HEK293 (cell line): ENCODE measurements around the gene SHISAL2B.

Experiments used
- GLI4 ChIP-seq: fragments of 450-650 bp; formaldehyde crosslinking; IDR thresholded peaks from 2 replicates; pipeline ENCODE4 v1.5.1; 2016; ENCODE audit warnings: missing biosample characterization, missing genetic modification characterization
- HOXA7 ChIP-seq: sonication (generic); formaldehyde crosslinking; IDR thresholded peaks from 2 replicates; pipeline ENCODE4 v1.8.1; 2022; ENCODE audit warnings: missing genetic modification reagents, borderline replicate concordance
- ZBTB1 ChIP-seq: fragments of 450-650 bp; formaldehyde crosslinking; IDR thresholded peaks from 2 replicates; pipeline ENCODE4 v1.5.1; 2016; ENCODE audit warnings: missing biosample characterization, missing genetic modification characterization
- ZEB2 ChIP-seq: fragments of 450-650 bp; formaldehyde crosslinking; IDR thresholded peaks from 2 replicates; pipeline ENCODE4 v1.5.1; 2016; ENCODE audit warnings: missing biosample characterization, missing genetic modification characterization
- ZNF416 ChIP-seq: fragments of 450-650 bp; formaldehyde crosslinking; IDR thresholded peaks from 2 replicates; pipeline ENCODE4 v1.5.1; 2016; ENCODE audit warnings: missing biosample characterization, missing genetic modification characterization
- TF ChIP-seq, protein P1 (sequence below): fragments of 450-650 bp; formaldehyde crosslinking; IDR thresholded peaks from 2 replicates; pipeline ENCODE4 v1.5.0; 2017; ENCODE audit warnings: missing biosample characterization, missing genetic modification characterization, borderline replicate concordance
- TF ChIP-seq, protein P2 (sequence below): fragments of 450-650 bp; formaldehyde crosslinking; IDR thresholded peaks from 2 replicates; pipeline ENCODE4 v1.5.1; 2016; ENCODE audit warnings: missing biosample characterization, missing genetic modification characterization
- TF ChIP-seq, protein P3 (sequence below): fragments of 450-650 bp; formaldehyde crosslinking; IDR thresholded peaks from 2 replicates; pipeline ENCODE4 v1.5.1; 2016; ENCODE audit warnings: missing biosample characterization, missing genetic modification characterization

DNA sequence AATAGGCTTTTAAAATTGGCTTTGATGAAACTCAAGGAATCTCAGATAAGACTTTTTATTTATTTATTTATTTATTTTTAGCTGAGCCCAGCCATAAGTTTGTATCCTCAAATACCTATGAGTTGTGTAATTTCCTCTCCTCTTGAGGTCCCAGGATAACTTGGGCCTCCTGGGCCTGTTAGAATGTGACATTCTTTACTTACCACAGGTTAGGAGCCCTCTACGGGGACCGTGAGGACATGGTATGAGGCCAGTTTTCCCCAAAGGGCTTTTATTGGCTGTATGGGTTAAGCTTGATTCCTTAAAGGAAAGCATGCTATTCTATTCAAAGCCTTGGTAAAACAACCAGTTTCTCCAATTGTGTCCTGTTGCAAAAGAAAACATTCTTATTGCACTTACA lies 16.9 kb downstream of the SHISAL2B start:
- TF ChIP-seq ZEB2 (tag by site-specific recombination) (no peak), GLI4 (no peak), ZBTB1 (tag by site-specific recombination) (no peak), ZNF416 (no peak), HOXA7 (no peak)
- TF ChIP-seq, protein P1, sequence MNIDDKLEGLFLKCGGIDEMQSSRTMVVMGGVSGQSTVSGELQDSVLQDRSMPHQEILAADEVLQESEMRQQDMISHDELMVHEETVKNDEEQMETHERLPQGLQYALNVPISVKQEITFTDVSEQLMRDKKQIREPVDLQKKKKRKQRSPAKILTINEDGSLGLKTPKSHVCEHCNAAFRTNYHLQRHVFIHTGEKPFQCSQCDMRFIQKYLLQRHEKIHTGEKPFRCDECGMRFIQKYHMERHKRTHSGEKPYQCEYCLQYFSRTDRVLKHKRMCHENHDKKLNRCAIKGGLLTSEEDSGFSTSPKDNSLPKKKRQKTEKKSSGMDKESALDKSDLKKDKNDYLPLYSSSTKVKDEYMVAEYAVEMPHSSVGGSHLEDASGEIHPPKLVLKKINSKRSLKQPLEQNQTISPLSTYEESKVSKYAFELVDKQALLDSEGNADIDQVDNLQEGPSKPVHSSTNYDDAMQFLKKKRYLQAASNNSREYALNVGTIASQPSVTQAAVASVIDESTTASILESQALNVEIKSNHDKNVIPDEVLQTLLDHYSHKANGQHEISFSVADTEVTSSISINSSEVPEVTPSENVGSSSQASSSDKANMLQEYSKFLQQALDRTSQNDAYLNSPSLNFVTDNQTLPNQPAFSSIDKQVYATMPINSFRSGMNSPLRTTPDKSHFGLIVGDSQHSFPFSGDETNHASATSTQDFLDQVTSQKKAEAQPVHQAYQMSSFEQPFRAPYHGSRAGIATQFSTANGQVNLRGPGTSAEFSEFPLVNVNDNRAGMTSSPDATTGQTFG (tag by site-specific recombination), result no peak
- TF ChIP-seq, protein P2, sequence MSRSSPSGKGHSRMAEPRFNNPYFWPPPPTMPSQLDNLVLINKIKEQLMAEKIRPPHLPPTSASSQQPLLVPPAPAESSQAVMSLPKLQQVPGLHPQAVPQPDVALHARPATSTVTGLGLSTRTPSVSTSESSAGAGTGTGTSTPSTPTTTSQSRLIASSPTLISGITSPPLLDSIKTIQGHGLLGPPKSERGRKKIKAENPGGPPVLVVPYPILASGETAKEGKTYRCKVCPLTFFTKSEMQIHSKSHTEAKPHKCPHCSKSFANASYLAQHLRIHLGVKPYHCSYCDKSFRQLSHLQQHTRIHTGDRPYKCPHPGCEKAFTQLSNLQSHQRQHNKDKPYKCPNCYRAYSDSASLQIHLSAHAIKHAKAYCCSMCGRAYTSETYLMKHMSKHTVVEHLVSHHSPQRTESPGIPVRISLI, result no peak
- TF ChIP-seq, protein P3, sequence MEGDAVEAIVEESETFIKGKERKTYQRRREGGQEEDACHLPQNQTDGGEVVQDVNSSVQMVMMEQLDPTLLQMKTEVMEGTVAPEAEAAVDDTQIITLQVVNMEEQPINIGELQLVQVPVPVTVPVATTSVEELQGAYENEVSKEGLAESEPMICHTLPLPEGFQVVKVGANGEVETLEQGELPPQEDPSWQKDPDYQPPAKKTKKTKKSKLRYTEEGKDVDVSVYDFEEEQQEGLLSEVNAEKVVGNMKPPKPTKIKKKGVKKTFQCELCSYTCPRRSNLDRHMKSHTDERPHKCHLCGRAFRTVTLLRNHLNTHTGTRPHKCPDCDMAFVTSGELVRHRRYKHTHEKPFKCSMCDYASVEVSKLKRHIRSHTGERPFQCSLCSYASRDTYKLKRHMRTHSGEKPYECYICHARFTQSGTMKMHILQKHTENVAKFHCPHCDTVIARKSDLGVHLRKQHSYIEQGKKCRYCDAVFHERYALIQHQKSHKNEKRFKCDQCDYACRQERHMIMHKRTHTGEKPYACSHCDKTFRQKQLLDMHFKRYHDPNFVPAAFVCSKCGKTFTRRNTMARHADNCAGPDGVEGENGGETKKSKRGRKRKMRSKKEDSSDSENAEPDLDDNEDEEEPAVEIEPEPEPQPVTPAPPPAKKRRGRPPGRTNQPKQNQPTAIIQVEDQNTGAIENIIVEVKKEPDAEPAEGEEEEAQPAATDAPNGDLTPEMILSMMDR, result no peak
